Colonic mucosa (tissue), 4 donors: Measurements from ENCODE around the gene MAP3K5. TPM values are rescaled to one million over a fixed set of nuclear protein-coding genes. Genes with fewer than 3 reads are reported as not detected.

ENCODE experiments used
- DNase-seq: peaks from one replicate; pipeline ENCODE4 v3.0.0-alpha.2; 2020
- H3K27ac ChIP-seq: fragments of 200-600 bp; one replicate; pipeline ENCODE4 v1.8.0; 2021
- H3K27me3 ChIP-seq: fragments of 200-600 bp; one replicate; pipeline ENCODE4 v1.8.0; 2021
- H3K36me3 ChIP-seq: fragments of 200-600 bp; one replicate; pipeline ENCODE4 v1.8.0; 2021
- H3K4me1 ChIP-seq: fragments of 200-600 bp; one replicate; pipeline ENCODE4 v1.8.0; 2021; ENCODE audit warnings: mild to moderate bottlenecking
- H3K4me3 ChIP-seq: fragments of 200-600 bp; one replicate; pipeline ENCODE4 v1.8.0; 2021
- H3K9ac ChIP-seq, 2 donors: one replicate each; pipeline ENCODE4 v1.7.0; 2013; ENCODE audit warnings: control low read depth in 2 of 2, low read depth in 2 of 2, low read length in 2 of 2
- H3K9me3 ChIP-seq: fragments of 200-600 bp; one replicate; pipeline ENCODE4 v1.8.0; 2021
- CTCF ChIP-seq: fragments of 200-600 bp; IDR thresholded peaks from one replicate; pipeline ENCODE4 v1.8.0; 2022; ENCODE audit warnings: antibody characterized with exemption, mild to moderate bottlenecking
- intact Hi-C: fragments of 100-400 bp; cut with DNase I; formaldehyde crosslinking; loops from one replicate; pipeline ENCODE4 v1.14.1; 2022
- total RNA-seq, 2 donors: library from RNA; stranded (reverse); fragmentation: NEBNext Ultra II Directional in 1 of 2; extraction: Animal tissue kit (Norgen Biotek cat#: 25700) in 1 of 2; gene quantifications; one replicate each; pipeline ENCODE4 v1.2.1, GENCODE V29; 2021
- donor health status: healthy.
- donor health status: DM: no; HTN: no; CAD: no.
- donor health status: DM: no; HTN: no; CAD: no.

The MAP3K5 gene
- total RNA-seq, 2 donors from 2014 or later, result 15.3 to 17.1 TPM

GRCh38 chr6:136641166-136641565, 151.1 kb downstream of the MAP3K5 start:
- Histone ChIP-seq H3K27ac (no peak overlapping the region), H3K4me1 (no peaks in the 10 kb centered on the region), H3K27me3 (no peaks in the 10 kb centered on the region), H3K36me3 (peaks cover 2% of the 10 kb centered on the region), H3K4me3 (no peak overlapping the region), H3K9ac (no peak overlapping the region), H3K9me3 (no peaks in the 10 kb centered on the region)
- TF ChIP-seq CTCF, result no peak
- no peak for DNase-seq
- intact Hi-C loops, result no loop called here

GRCh38 chr6:136640132-136640915, 152.0 kb downstream of the MAP3K5 start:
- no peak overlapping the region for H3K9ac ChIP-seq
- no peak for TF ChIP-seq CTCF
- DNase-seq, result no peak
- H3K9me3 ChIP-seq, result no peaks in the 10 kb centered on the region
- no peak overlapping the region for H3K27ac ChIP-seq
- intact Hi-C loops, result no loop called here
- no peak overlapping the region for H3K4me3 ChIP-seq
- H3K27me3 ChIP-seq, result no peaks in the 10 kb centered on the region
- peaks cover 4% of the 10 kb centered on the region for H3K36me3 ChIP-seq
- no peaks in the 10 kb centered on the region for H3K4me1 ChIP-seq

GRCh38 chr6:136639702-136640101, 152.6 kb downstream of the MAP3K5 start:
- peaks cover 4% of the 10 kb centered on the region for H3K36me3 ChIP-seq
- no peak overlapping the region for H3K9ac ChIP-seq
- intact Hi-C loops, result no loop called here
- no peak for DNase-seq
- no peak overlapping the region for H3K27ac ChIP-seq
- no peaks in the 10 kb centered on the region for H3K4me1 ChIP-seq
- H3K9me3 ChIP-seq, result no peaks in the 10 kb centered on the region
- TF ChIP-seq CTCF, result no peak
- no peaks in the 10 kb centered on the region for H3K27me3 ChIP-seq
- H3K4me3 ChIP-seq, result no peak overlapping the region

- H3K27ac ChIP-seq, result no peak overlapping the region
- intact Hi-C loops, result no loop called here
- H3K27me3 ChIP-seq, result no peaks in the 10 kb centered on the region
- no peak for TF ChIP-seq CTCF
- DNase-seq, result no peak
- no peaks in the 10 kb centered on the region for H3K4me1 ChIP-seq
- no peak overlapping the region for H3K9ac ChIP-seq
- peaks cover 4% of the 10 kb centered on the region for H3K36me3 ChIP-seq
- no peaks in the 10 kb centered on the region for H3K9me3 ChIP-seq
- no peak overlapping the region for H3K4me3 ChIP-seq
These were observed 156.7 kb downstream of the MAP3K5 start for GRCh38 chr6:136635615-136636014.

GRCh38 chr6:136633355-136633754, 158.9 kb downstream of the MAP3K5 start:
- TF ChIP-seq CTCF, result no peak
- H3K27ac ChIP-seq, result no peak overlapping the region
- peaks cover 4% of the 10 kb centered on the region for H3K36me3 ChIP-seq
- no peak overlapping the region for H3K9ac ChIP-seq
- H3K27me3 ChIP-seq, result no peaks in the 10 kb centered on the region
- H3K4me1 ChIP-seq, result no peaks in the 10 kb centered on the region
- H3K4me3 ChIP-seq, result no peak overlapping the region
- no peaks in the 10 kb centered on the region for H3K9me3 ChIP-seq
- DNase-seq, result no peak
- intact Hi-C loops, result no loop called here
